HepG2 (cell line): ENCODE data around the gene SLC43A1. TPM values are rescaled to one million over a fixed set of nuclear protein-coding genes. Genes with fewer than 3 reads are reported as not detected.

Experiments
- BORCS8-MEF2B ChIP-seq: sonication (generic); formaldehyde crosslinking; IDR thresholded peaks from 2 replicates; pipeline ENCODE4 v1.8.0; 2022; ENCODE audit warnings: mild to moderate bottlenecking, missing genetic modification reagents
- GTF2F1 ChIP-seq: fragments of 150-350 bp; IDR thresholded peaks from 2 replicates; pipeline ENCODE4 v1.6.1; 2014; ENCODE audit warnings: low read length
- HBP1 ChIP-seq: IDR thresholded peaks from 2 replicates; pipeline ENCODE4 v1.6.1; 2016; ENCODE audit warnings: low read depth, control low read depth
- HOMEZ ChIP-seq: IDR thresholded peaks from 2 replicates; pipeline ENCODE4 v1.6.1; 2016; ENCODE audit warnings: low read depth
- LRRFIP1 ChIP-seq: sonication (generic); formaldehyde crosslinking; conservative IDR thresholded peaks from 2 replicates; pipeline ENCODE4 v1.4.0; 2020; ENCODE audit warnings: missing genetic modification reagents
- NCOR1 ChIP-seq: fragments of 200-600 bp; sonication (generic); IDR thresholded peaks from 2 replicates; pipeline ENCODE4 v1.7.0; 2017; ENCODE audit warnings: antibody characterized with exemption, low read length, borderline replicate concordance
- PRMT3 ChIP-seq: sonication (generic); formaldehyde crosslinking; IDR thresholded peaks from 2 replicates; pipeline ENCODE4 v1.8.1; 2022; ENCODE audit warnings: low read depth, mild to moderate bottlenecking, moderate library complexity, missing genetic modification reagents, borderline replicate concordance
- SMARCE1 ChIP-seq: fragments of 450-650 bp; IDR thresholded peaks from 2 replicates; pipeline ENCODE4 v1.6.1; 2017; ENCODE audit warnings: borderline replicate concordance
- TEF ChIP-seq: sonication (generic); formaldehyde crosslinking; IDR thresholded peaks from 2 replicates; pipeline ENCODE4 v1.5.0; 2020; ENCODE audit warnings: missing genetic modification reagents
- U2AF2 ChIP-seq: fragments of 200-400 bp; formaldehyde crosslinking; IDR thresholded peaks from 2 replicates; pipeline ENCODE4 v1.6.1; 2017; ENCODE audit warnings: low read depth, mild to moderate bottlenecking, low read length
- ZFYVE20 ChIP-seq: sonication (generic); formaldehyde crosslinking; IDR thresholded peaks from 2 replicates; pipeline ENCODE4 v1.8.0; 2023; ENCODE audit warnings: low read depth, mild to moderate bottlenecking, moderate library complexity, missing genetic modification reagents, borderline replicate concordance
- ZNF614 ChIP-seq: IDR thresholded peaks from 2 replicates; pipeline ENCODE4 v1.6.1; 2018; ENCODE audit warnings: missing biosample characterization, missing genetic modification reagents, inconsistent platforms, borderline replicate concordance
- ZNF646 ChIP-seq: sonication (generic); formaldehyde crosslinking; IDR thresholded peaks from 2 replicates; pipeline ENCODE4 v1.9.0; 2021; ENCODE audit warnings: mild to moderate bottlenecking, missing genetic modification reagents
- ZSCAN22 ChIP-seq: sonication (generic); formaldehyde crosslinking; IDR thresholded peaks from 2 replicates; pipeline ENCODE4 v1.4.0; 2020; ENCODE audit warnings: mild to moderate bottlenecking, missing genetic modification reagents
- polyA plus RNA-seq, 8 experiments: library from polyadenylated mRNA; depleted of rRNA in 3 of 8; stranded (reverse) in 7 of 8; unstranded in 1 of 8; fragments of >200 nt; fragmentation: Illumina TruSeq in 4 of 8; extraction: Trizol in 4 of 8; gene quantifications; 2 replicates each; pipeline versions ENCODE4 v1.2.1 to v1.2.3, GENCODE V29; 2011 to 2016; ENCODE audit warnings: low read depth in 4 of 8, missing spikeins in 1 of 8, mixed read lengths in 1 of 8; ENCODE audit not compliant: insufficient read depth in 1 of 8
- total RNA-seq, 5 experiments: library from RNA; depleted of rRNA; stranded (reverse); fragments of >200 nt; fragmentation: Illumina TruSeq; extraction: Trizol; gene quantifications; 2 replicates each; pipeline ENCODE4 v1.2.3, GENCODE V29; 2016; ENCODE audit warnings: low read depth in 1 of 5

The SLC43A1 gene
- total and polyA plus RNA-seq, 2 of the 13 experiments (the other 11 are each of a cell fraction or from before 2014, with no cell fraction given), result 72.3 to 87.6 TPM

GRCh38 chr11:57502870-57503269, 12.6 kb downstream of the SLC43A1 start (continued):
- TF ChIP-seq HBP1 (CRISPR knock-in tag) (no peak), ZFYVE20 (CRISPR knock-in tag) (no peak), U2AF2 (no peak), ZNF646 (CRISPR knock-in tag) (no peak), LRRFIP1 (no peak), SMARCE1 (no peak), GTF2F1 (no peak), TEF (no peak), PRMT3 (CRISPR knock-in tag) (no peak), HOMEZ (CRISPR knock-in tag) (peak; percentile 43; the same call in 1 of the 2 replicates), NCOR1 (peak; percentile 70; the same call in 1 of the 2 replicates), BORCS8-MEF2B (CRISPR knock-in tag) (no peak), ZNF614 (CRISPR knock-in tag) (0 out of 2 replicates have a peak, but pooled peaks have one; percentile 25), ZSCAN22 (CRISPR knock-in tag) (no peak)
